ENCODE measurements around the gene PCTP. TPM values are rescaled to one million over a fixed set of nuclear protein-coding genes. Genes with fewer than 3 reads are reported as not detected.

The PCTP gene
- total and polyA plus RNA-seq, 9 of the 15 experiments (the other 6 are each of a cell fraction or from before 2014, with no cell fraction given): 10.9 to 62.3 (median 41.2) TPM

DNA sequence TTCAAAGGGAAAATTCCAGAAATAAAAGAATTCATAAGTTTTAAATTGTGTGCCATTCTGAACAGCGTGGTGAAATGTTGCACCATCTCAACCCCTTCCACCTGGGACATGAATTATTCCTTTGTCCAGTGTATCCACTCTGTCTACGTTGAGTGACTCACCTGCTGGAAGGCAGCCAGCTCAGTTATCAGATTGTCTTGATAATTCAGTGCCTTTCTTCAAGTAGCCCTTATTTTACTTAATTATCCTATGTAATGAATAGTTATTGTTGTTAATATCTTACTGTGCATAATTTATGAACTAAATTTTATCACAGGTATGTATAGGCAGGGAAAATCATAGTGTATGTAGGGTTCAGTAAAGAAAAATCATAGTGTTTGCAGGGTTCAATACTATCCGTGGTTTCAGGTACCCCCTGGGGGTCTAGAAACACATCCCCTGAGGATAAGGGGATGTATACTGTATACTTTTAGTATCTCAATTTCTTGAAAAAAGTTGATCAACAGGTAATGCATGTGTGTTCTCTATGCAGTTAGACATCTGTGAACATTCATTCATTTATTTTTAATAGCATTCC is 7.7 kb upstream of the PCTP start:
- H3K9me3 ChIP-seq (replicated peaks; ENCODE audit: control insufficient read depth, insufficient read depth, low read depth, low read length): no peaks in the 10 kb centered on the region
- 14% methylated on average over 3 of the region's 3 CpGs for WGBS (ENCODE audit: insufficient coverage, low coverage, missing lambda C conversion rate)
- 0 out of 2 replicates have a peak overlapping the region, but pooled peaks have one; percentile 17 for H3K4me2 ChIP-seq (ENCODE audit: insufficient read depth, low read length)
- POLR2A ChIA-PET: interaction anchor here (1.3 kb wide), 1 partner anchor 9 kb away, joined by 4 read pairs; no protein-coding TSS in a partner anchor
- H2AFZ ChIP-seq (ENCODE audit: low read depth, low read length): peak overlapping the region; percentile 56; the same call in 1 of the 2 replicates
- no peaks in the 10 kb centered on the region for H3K79me2 ChIP-seq (ENCODE audit: control insufficient read depth, insufficient read depth, low read length)
- ATAC-seq (peak; percentile 48), DNase-seq (ENCODE audit: extremely low read depth in 1 of 4, low spot score in 3 of 4) (peak in 3 of 4 experiments; percentile 22 to 78 (median 39)), FAIRE-seq (peak; percentile 11)
- peaks cover 20 to 22% of the 10 kb centered on the region in 2 experiments; a peak in 4 of 5 replicates for H3K4me1 ChIP-seq (replicated peaks in 1 of 2; ENCODE audit: control insufficient read depth in 2 of 2, insufficient read depth in 2 of 2, low read length in 2 of 2)
- no peak overlapping the region for H3K9ac ChIP-seq (ENCODE audit: insufficient read depth in 1 of 2, low read depth in 2 of 2, low read length in 2 of 2)
- CTCF ChIA-PET (ENCODE audit: low intra/inter-chr PET ratio): interaction anchor here (0.6 to 0.7 kb wide), 2 partner anchors 27 to 971 kb away, joined by 3 to 4 read pairs; no protein-coding TSS in a partner anchor
- no peak overlapping the region for H3K4me3 ChIP-seq
- in situ Hi-C loops (cut with MboI): no loop called here
- H4K20me1 ChIP-seq (replicated peaks; ENCODE audit: control insufficient read depth, insufficient read depth, low read length): no peaks in the 10 kb centered on the region
- H3K9me1 ChIP-seq (ENCODE audit: control insufficient read depth, insufficient read depth, low read length): no peaks in the 10 kb centered on the region
- no peaks in the 10 kb centered on the region for H3K27me3 ChIP-seq (ENCODE audit: control insufficient read depth in 2 of 2, insufficient read depth in 2 of 2, low read length in 2 of 2)
- intact Hi-C loops (cut with micrococcal nuclease): no loop called here
- H3K27ac ChIP-seq (ENCODE audit: extremely low read depth, low read depth, low read length): no peak overlapping the region
- no peaks in the 10 kb centered on the region for H3K36me3 ChIP-seq (ENCODE audit: control insufficient read depth, insufficient read depth, low read length)
- no TSS peak for BruUV-seq (replicated peaks)
- TF ChIP-seq, protein P1, sequence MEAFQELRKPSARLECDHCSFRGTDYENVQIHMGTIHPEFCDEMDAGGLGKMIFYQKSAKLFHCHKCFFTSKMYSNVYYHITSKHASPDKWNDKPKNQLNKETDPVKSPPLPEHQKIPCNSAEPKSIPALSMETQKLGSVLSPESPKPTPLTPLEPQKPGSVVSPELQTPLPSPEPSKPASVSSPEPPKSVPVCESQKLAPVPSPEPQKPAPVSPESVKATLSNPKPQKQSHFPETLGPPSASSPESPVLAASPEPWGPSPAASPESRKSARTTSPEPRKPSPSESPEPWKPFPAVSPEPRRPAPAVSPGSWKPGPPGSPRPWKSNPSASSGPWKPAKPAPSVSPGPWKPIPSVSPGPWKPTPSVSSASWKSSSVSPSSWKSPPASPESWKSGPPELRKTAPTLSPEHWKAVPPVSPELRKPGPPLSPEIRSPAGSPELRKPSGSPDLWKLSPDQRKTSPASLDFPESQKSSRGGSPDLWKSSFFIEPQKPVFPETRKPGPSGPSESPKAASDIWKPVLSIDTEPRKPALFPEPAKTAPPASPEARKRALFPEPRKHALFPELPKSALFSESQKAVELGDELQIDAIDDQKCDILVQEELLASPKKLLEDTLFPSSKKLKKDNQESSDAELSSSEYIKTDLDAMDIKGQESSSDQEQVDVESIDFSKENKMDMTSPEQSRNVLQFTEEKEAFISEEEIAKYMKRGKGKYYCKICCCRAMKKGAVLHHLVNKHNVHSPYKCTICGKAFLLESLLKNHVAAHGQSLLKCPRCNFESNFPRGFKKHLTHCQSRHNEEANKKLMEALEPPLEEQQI (IDR thresholded peaks at IDR 0.05): no peak
- no peak for TF ChIP-seq ZNF174 (CRISPR knock-in tag; IDR thresholded peaks at IDR 0.05)
- no peak for TF ChIP-seq RFX5 (IDR thresholded peaks at IDR 0.05; ENCODE audit: low read depth, low read length)
- TF ChIP-seq HMG20A (CRISPR knock-in tag; conservative IDR thresholded peaks at IDR 0.05): no peak
- TF ChIP-seq TCF3 (CRISPR knock-in tag; IDR thresholded peaks at IDR 0.05): 0 out of 2 replicates have a peak, but pooled peaks have one; percentile 11
- TF ChIP-seq XRCC5 (IDR thresholded peaks at IDR 0.05; ENCODE audit: low read depth, low read length): no peak
- TF ChIP-seq ARID1B (IDR thresholded peaks at IDR 0.05): peak; percentile 72
- peak; percentile 95 for TF ChIP-seq JUND (IDR thresholded peaks at IDR 0.05; ENCODE audit: borderline replicate concordance, low read depth, low read length)
- TF ChIP-seq JUND (tag; IDR thresholded peaks at IDR 0.05; ENCODE audit: borderline replicate concordance, low read depth, low read length): peak; percentile 96; the same call in 2 of the 3 replicates
- no peak for TF ChIP-seq PHF20 (IDR thresholded peaks at IDR 0.05; ENCODE audit: partially characterized antibody)
- no peak for TF ChIP-seq ZFPM2 (CRISPR knock-in tag; IDR thresholded peaks at IDR 0.05)
- TF ChIP-seq SMAD1 (IDR thresholded peaks at IDR 0.05; ENCODE audit: low read depth, low read length, partially characterized antibody): no peak
- TF ChIP-seq, protein P2, sequence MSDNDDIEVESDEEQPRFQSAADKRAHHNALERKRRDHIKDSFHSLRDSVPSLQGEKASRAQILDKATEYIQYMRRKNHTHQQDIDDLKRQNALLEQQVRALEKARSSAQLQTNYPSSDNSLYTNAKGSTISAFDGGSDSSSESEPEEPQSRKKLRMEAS (CRISPR knock-in tag; IDR thresholded peaks at IDR 0.05): no peak
- TF ChIP-seq FOXM1 (IDR thresholded peaks at IDR 0.05; ENCODE audit: low read depth): no peak
- TF ChIP-seq FOXM1 (CRISPR knock-in tag; IDR thresholded peaks at IDR 0.05; ENCODE audit: low read depth): no peak
- peak; percentile 88 for TF ChIP-seq FOSL1 (tag; conservative IDR thresholded peaks at IDR 0.05)
- TF ChIP-seq ZNF699 (CRISPR knock-in tag; IDR thresholded peaks at IDR 0.05; ENCODE audit: insufficient replicate concordance): no peak
- TF ChIP-seq ZNF431 (CRISPR knock-in tag; IDR thresholded peaks at IDR 0.05): no peak
- peak; percentile 76 for TF ChIP-seq MIER1 (IDR thresholded peaks at IDR 0.05; ENCODE audit: low read depth)
- TF ChIP-seq, protein P3, sequence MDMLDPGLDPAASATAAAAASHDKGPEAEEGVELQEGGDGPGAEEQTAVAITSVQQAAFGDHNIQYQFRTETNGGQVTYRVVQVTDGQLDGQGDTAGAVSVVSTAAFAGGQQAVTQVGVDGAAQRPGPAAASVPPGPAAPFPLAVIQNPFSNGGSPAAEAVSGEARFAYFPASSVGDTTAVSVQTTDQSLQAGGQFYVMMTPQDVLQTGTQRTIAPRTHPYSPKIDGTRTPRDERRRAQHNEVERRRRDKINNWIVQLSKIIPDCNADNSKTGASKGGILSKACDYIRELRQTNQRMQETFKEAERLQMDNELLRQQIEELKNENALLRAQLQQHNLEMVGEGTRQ (CRISPR knock-in tag; IDR thresholded peaks at IDR 0.05): no peak
- TF ChIP-seq SLC30A9 (CRISPR knock-in tag; IDR thresholded peaks at IDR 0.05): no peak
- TF ChIP-seq TGIF2 (CRISPR knock-in tag; IDR thresholded peaks at IDR 0.05): no peak
